Measurements from ENCODE around the gene SIGLEC1. TPM values are rescaled to one million over a fixed set of nuclear protein-coding genes. Genes with fewer than 3 reads are reported as not detected.
A peak's percentile ranks its signal among the peaks of the same experiment; 100 is the strongest.

Gene SIGLEC1
- total RNA-seq, 1 experiment from 2014 or later, result not detected

- Histone ChIP-seq H3K4me3 (ENCODE audit: low read length) (no peak overlapping the region), H4K20me1 (ENCODE audit: low read length) (no peaks in the 10 kb centered on the region), H3K27me3 (ENCODE audit: low read length) (no peaks in the 10 kb centered on the region), H3K36me3 (ENCODE audit: low read depth, low read length) (no peaks in the 10 kb centered on the region), H3K9me3 (ENCODE audit: low read length) (no peaks in the 10 kb centered on the region), H3F3A (ENCODE audit: low read length, unreplicated experiment) (no peaks in the 10 kb centered on the region), H3K27ac (ENCODE audit: low read length) (no peak overlapping the region), H2AFZ (ENCODE audit: low read length) (no peak overlapping the region), H3K9ac (ENCODE audit: low read length) (no peak overlapping the region), H3K4me2 (ENCODE audit: low read length) (no peak overlapping the region), H3K4me1 (ENCODE audit: insufficient read depth, low read length) (no peaks in the 10 kb centered on the region), H3K9me2 (replicated peaks; ENCODE audit: low read length) (no peaks in the 10 kb centered on the region), H3K79me2 (ENCODE audit: low read length) (no peaks in the 10 kb centered on the region)
- POLR2A ChIA-PET (ENCODE audit: unreplicated experiment), result no interaction called here
- TF ChIP-seq EZH2phosphoT487 (IDR thresholded peaks at IDR 0.05; ENCODE audit: borderline replicate concordance, low read length) (no peak), EZH2 (IDR thresholded peaks at IDR 0.05; ENCODE audit: low read length, unreplicated experiment) (no peak)
- TF ChIP-seq, protein P1, sequence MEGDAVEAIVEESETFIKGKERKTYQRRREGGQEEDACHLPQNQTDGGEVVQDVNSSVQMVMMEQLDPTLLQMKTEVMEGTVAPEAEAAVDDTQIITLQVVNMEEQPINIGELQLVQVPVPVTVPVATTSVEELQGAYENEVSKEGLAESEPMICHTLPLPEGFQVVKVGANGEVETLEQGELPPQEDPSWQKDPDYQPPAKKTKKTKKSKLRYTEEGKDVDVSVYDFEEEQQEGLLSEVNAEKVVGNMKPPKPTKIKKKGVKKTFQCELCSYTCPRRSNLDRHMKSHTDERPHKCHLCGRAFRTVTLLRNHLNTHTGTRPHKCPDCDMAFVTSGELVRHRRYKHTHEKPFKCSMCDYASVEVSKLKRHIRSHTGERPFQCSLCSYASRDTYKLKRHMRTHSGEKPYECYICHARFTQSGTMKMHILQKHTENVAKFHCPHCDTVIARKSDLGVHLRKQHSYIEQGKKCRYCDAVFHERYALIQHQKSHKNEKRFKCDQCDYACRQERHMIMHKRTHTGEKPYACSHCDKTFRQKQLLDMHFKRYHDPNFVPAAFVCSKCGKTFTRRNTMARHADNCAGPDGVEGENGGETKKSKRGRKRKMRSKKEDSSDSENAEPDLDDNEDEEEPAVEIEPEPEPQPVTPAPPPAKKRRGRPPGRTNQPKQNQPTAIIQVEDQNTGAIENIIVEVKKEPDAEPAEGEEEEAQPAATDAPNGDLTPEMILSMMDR (conservative IDR thresholded peaks at IDR 0.05; ENCODE audit: low read depth, low read length), result no peak
- intact Hi-C loops (cut with micrococcal nuclease), result no loop called here
- CTCF ChIA-PET, result no interaction called here
- no TSS peak for BruUV-seq (replicated peaks)
- no peak for DNase-seq
- ATAC-seq, result 0 out of 2 replicates have a peak, but pooled peaks have one; percentile 11
These were observed 26.9 kb upstream of the SIGLEC1 start for GRCh38 chr20:3739054-3739925.

GRCh38 chr20:3738111-3739053 lies 26.0 kb upstream of the SIGLEC1 start:
- TF ChIP-seq EZH2 (IDR thresholded peaks at IDR 0.05; ENCODE audit: low read length, unreplicated experiment) (no peak), EZH2phosphoT487 (IDR thresholded peaks at IDR 0.05; ENCODE audit: borderline replicate concordance, low read length) (no peak)
- TF ChIP-seq, protein P1 (conservative IDR thresholded peaks at IDR 0.05; ENCODE audit: low read depth, low read length), result no peak
- no peaks in the 10 kb centered on the region for H3K27me3 ChIP-seq (ENCODE audit: low read length)
- no peak overlapping the region for H3K4me2 ChIP-seq (ENCODE audit: low read length)
- no peak for ATAC-seq
- H2AFZ ChIP-seq (ENCODE audit: low read length), result no peak overlapping the region
- no peaks in the 10 kb centered on the region for H3K36me3 ChIP-seq (ENCODE audit: low read depth, low read length)
- no peaks in the 10 kb centered on the region for H4K20me1 ChIP-seq (ENCODE audit: low read length)
- intact Hi-C loops (cut with micrococcal nuclease), result no loop called here
- H3K4me1 ChIP-seq (ENCODE audit: insufficient read depth, low read length), result no peaks in the 10 kb centered on the region
- ChIA-PET CTCF (no interaction called here), POLR2A (ENCODE audit: unreplicated experiment) (interaction anchor here (0.6 kb wide), 1 partner anchor 43 kb away, joined by 3 read pairs; the partner anchor contains the start of gene SPEF1)
- H3K9me2 ChIP-seq (replicated peaks; ENCODE audit: low read length), result no peaks in the 10 kb centered on the region
- no peak for DNase-seq
- H3K27ac ChIP-seq (ENCODE audit: low read length), result no peak overlapping the region
- H3F3A ChIP-seq (ENCODE audit: low read length, unreplicated experiment), result no peaks in the 10 kb centered on the region
- no peak overlapping the region for H3K4me3 ChIP-seq (ENCODE audit: low read length)
- no peak overlapping the region for H3K9ac ChIP-seq (ENCODE audit: low read length)
- H3K9me3 ChIP-seq (ENCODE audit: low read length), result no peaks in the 10 kb centered on the region
- BruUV-seq (replicated peaks), result no TSS peak
- H3K79me2 ChIP-seq (ENCODE audit: low read length), result no peaks in the 10 kb centered on the region
